ENCODE measurements around the gene DNAH1. TPM values are rescaled to one million over a fixed set of nuclear protein-coding genes. Genes with fewer than 3 reads are reported as not detected.

Gene DNAH1
- total RNA-seq, 4 donors from 2014 or later, result 3.2 to 8.1 (median 6.2) TPM

DNA sequence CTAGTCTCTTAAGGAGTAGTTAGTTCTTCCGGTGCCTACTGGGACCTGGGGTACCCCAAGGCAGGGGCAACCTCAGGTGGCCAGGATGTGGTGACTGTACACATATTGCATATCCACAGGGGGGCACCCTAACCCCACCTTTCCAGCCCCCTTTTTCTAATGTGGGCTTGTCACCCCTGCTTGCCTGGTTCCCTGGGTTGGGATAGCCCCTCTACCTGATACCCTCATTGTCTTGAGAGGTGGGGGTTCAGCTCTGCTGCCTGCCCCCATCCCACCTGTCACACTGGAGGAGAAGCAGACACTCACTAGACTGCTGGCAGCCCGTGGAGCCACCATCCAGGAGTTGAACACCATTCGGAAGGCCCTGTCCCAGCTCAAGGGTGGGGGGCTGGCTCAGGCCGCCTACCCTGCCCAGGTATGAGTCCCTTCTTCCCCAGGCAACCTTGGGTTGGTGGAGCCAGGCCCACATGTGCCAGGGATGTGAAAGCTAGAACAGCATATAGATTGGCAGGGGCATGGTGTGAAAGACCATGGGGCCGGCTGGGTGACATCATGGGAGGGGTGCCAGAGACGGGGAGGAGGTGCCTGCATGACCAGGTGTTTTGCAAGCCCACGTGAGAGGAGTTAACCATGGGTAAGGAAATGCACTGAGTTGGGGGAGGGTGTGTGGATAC, 24.5 kb upstream of the DNAH1 start:
- no peaks in the 10 kb centered on the region for H3K27me3 ChIP-seq
- H3K9me3 ChIP-seq, result no peaks in the 10 kb centered on the region
- peaks cover 0 to 18% (median 10%) of the 10 kb centered on the region in 3 donors for H3K4me1 ChIP-seq
- ATAC-seq, result no peak
- no peak overlapping the region for H3K27ac ChIP-seq
- WGBS, 2 donors (ENCODE audit: low coverage in 1 of 2), result 72 to 74% methylated on average over 2 to 3 of the region's 7 CpGs
- no peak overlapping the region for H3K4me3 ChIP-seq
- H3K36me3 ChIP-seq, result peaks cover 0 to 60% of the 10 kb centered on the region in 2 donors
- no peak for TF ChIP-seq POLR2A (IDR thresholded peaks at IDR 0.05)
- no peak for TF ChIP-seq EP300 (IDR thresholded peaks at IDR 0.05)
- TF ChIP-seq, protein P1, sequence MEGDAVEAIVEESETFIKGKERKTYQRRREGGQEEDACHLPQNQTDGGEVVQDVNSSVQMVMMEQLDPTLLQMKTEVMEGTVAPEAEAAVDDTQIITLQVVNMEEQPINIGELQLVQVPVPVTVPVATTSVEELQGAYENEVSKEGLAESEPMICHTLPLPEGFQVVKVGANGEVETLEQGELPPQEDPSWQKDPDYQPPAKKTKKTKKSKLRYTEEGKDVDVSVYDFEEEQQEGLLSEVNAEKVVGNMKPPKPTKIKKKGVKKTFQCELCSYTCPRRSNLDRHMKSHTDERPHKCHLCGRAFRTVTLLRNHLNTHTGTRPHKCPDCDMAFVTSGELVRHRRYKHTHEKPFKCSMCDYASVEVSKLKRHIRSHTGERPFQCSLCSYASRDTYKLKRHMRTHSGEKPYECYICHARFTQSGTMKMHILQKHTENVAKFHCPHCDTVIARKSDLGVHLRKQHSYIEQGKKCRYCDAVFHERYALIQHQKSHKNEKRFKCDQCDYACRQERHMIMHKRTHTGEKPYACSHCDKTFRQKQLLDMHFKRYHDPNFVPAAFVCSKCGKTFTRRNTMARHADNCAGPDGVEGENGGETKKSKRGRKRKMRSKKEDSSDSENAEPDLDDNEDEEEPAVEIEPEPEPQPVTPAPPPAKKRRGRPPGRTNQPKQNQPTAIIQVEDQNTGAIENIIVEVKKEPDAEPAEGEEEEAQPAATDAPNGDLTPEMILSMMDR (IDR thresholded peaks at IDR 0.05), result peak in 2 of 4 experiments; percentile 22 to 45
- TF ChIP-seq POLR2AphosphoS5 (IDR thresholded peaks at IDR 0.05), result no peak

DNA sequence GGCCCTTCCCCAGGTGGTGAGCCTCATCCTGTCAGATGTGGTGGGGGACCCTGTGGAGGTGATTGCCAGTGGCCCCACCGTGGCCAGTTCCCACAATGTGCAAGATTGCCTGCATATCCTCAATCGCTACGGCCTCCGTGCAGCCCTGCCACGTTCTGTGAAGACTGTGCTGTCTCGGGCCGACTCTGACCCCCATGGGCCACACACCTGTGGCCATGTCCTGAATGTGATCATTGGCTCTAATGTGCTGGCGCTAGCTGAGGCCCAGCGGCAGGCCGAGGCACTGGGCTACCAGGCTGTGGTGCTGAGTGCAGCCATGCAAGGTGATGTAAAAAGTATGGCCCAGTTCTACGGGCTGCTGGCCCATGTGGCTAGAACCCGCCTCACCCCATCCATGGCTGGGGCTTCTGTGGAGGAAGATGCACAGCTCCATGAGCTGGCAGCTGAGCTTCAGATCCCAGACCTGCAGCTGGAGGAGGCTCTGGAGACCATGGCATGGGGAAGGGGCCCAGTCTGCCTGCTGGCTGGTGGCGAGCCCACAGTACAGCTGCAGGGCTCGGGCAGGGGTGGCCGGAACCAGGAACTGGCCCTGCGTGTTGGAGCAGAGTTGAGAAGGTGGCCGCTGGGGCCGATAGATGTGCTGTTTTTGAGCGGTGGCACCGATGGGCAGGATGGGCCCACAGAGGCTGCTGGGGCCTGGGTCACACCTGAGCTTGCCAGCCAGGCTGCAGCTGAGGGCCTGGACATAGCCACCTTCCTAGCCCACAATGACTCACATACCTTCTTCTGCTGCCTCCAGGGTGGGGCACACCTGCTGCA, 23.7 kb upstream of the DNAH1 start:
- peaks cover 0 to 11% (median 6%) of the 10 kb centered on the region in 3 donors for H3K4me1 ChIP-seq
- WGBS, 2 donors (ENCODE audit: low coverage in 1 of 2), result 97% methylated on average over 6 of the region's 20 CpGs; no CpG with 5 or more reads in 1 of the 2 donors
- H3K27me3 ChIP-seq, result peaks cover 3% of the 10 kb centered on the region
- no peak for ATAC-seq
- H3K4me3 ChIP-seq, result no peak overlapping the region
- no peak overlapping the region for H3K27ac ChIP-seq
- peaks cover 0 to 60% of the 10 kb centered on the region in 2 donors for H3K36me3 ChIP-seq
- TF ChIP-seq, protein P1 (IDR thresholded peaks at IDR 0.05), result no peak
- no peak for TF ChIP-seq POLR2A (IDR thresholded peaks at IDR 0.05)
- no peak for TF ChIP-seq EP300 (IDR thresholded peaks at IDR 0.05)
- TF ChIP-seq POLR2AphosphoS5 (IDR thresholded peaks at IDR 0.05), result no peak
- no peaks in the 10 kb centered on the region for H3K9me3 ChIP-seq

DNA sequence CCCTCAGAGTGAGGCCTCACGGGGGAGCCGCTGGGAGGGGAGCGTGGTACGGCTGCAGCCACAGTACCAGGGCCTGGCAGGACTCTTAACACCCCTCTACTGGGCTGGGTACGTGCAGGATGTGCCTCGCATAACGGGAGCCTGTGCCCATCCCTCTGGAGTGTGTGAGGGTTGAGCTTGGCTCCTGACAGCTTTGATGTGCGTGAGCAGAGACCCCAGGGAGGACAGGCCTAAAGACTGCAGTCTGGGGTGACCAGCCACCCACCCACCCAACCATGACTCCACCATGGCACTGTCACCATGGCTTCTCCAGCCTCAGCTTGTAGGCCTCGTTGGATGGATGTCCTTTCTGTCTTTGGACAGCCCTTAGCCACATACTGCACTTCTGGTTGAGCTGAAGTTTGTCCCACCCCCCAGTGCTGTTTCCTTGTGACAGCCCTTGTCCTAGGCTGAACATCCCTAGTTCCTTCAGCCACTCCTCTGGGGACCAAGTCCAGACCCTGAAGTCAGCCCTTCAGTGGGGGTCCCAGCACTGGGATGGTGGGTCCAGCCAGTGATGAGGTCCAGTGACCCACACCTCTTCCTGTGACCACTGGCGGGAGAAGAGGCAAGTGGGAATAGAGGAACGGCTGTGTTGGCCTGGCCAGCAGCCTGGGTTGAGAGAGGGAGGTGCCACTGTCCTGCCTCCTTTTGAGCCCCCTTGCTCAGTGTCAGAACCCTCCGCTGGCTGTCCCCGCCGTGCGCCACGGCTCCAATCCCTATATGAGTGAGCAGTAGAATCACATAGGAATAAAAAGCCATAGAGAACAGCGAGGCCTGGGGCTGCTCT, 22.4 kb upstream of the DNAH1 start:
- no peak for TF ChIP-seq EP300 (IDR thresholded peaks at IDR 0.05)
- no peak for TF ChIP-seq POLR2A (IDR thresholded peaks at IDR 0.05)
- TF ChIP-seq POLR2AphosphoS5 (IDR thresholded peaks at IDR 0.05), result no peak
- TF ChIP-seq, protein P1 (IDR thresholded peaks at IDR 0.05), result no peak
- H3K4me3 ChIP-seq, result no peak overlapping the region
- no peaks in the 10 kb centered on the region for H3K9me3 ChIP-seq
- H3K27ac ChIP-seq, result no peak overlapping the region
- no peak for ATAC-seq
- peaks cover 0 to 60% of the 10 kb centered on the region in 2 donors for H3K36me3 ChIP-seq
- H3K27me3 ChIP-seq, result peaks cover 3% of the 10 kb centered on the region
- WGBS, 2 donors (ENCODE audit: low coverage in 1 of 2), result 38 to 87% methylated on average over 3 of the region's 17 CpGs
- peaks cover 0 to 10% (median 1%) of the 10 kb centered on the region in 3 donors for H3K4me1 ChIP-seq

DNA sequence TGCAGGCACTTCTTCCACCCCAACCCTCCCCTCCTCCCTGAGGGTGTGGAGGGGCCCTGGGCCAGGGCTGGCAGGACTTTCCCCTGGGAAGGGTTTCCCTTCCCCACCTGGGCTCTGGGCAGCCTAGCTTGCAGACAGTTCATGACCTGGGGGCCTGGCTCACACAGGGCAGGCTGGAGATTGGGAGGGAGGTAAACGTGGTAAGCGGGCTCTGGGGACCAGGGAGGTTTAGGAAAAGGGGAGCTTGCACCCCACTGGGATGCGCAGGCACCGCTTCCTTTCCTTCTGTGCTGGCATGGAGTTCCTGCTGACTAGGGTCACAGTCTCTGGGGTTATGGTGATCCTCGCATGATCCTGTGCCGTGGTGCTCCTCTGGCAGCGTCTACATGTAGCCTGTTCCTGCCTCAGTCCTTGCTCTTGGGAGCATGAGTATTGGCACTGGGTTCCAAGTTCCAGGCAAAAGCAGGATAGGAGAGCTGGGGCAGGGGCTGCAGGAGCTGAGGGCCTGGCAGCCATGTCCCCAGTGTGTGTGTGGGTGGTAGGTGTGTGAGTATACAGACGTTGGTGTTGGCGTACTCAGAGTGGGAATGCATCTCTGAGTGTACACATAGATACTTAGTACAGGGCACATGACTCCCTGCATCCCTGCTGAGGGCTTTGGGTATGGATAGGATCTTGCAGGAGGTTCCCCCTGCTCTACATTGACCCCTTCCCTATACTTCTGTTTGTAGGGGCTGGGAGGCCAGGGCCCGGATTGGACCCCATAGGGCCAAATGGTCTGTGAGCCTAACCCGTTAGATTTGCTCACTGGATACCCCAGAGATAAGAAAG, 21.6 kb upstream of the DNAH1 start:
- peaks cover 0 to 60% of the 10 kb centered on the region in 2 donors for H3K36me3 ChIP-seq
- TF ChIP-seq POLR2AphosphoS5 (IDR thresholded peaks at IDR 0.05) (no peak), POLR2A (IDR thresholded peaks at IDR 0.05) (no peak), EP300 (IDR thresholded peaks at IDR 0.05) (no peak)
- TF ChIP-seq, protein P1 (IDR thresholded peaks at IDR 0.05), result no peak
- no peaks in the 10 kb centered on the region for H3K9me3 ChIP-seq
- H3K27me3 ChIP-seq, result peaks cover 3% of the 10 kb centered on the region
- WGBS, 2 donors (ENCODE audit: low coverage in 1 of 2), result 67 to 91% methylated on average over 1 to 6 of the region's 11 CpGs
- H3K4me1 ChIP-seq, result peaks cover 0 to 6% (median 0%) of the 10 kb centered on the region in 3 donors
- no peak overlapping the region for H3K27ac ChIP-seq
- no peak for ATAC-seq
- H3K4me3 ChIP-seq, result no peak overlapping the region

Data from gastroesophageal sphincter (tissue), 4 donors.